GM19397 (cell line): ENCODE data around the gene CASP4.
"Not testable (repeated sequence)": the region's sequence is repeated elsewhere in the genome, so short reads cannot be mapped to it uniquely, and the experiment has no call there.

Experiments used
- ATAC-seq: cut with Tn5 transposase; IDR thresholded peaks from one replicate; pipeline ENCODE4 v1.9.1; 2021; ENCODE audit warnings: mild to moderate bottlenecking, moderate library complexity; ENCODE audit not compliant: unreplicated experiment

The CASP4 gene

DNA sequence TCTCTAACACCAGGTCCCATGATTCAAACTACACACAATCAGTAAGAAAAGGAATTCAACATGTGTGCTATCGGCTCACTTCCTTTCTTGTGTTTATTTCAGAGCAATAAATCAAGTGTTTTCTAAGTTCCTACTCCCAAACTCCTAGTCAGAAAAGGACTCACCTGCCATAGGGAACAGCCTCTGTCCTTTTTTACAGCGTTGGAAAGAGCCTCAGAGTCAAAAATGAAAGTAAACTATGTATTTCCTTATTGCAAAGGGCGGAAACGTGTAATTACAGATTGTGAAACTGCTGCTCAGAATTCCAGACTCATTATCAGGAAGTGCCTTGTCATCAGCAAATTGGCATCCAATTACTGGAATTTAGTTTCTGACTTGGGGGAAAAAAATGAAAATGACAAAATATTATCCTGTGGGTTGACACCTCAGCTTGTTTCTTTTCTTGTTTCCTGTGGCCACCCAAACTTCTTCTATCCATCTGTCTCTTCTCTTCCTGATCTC is at the start of gene CASP4:
CASP4 (minus strand) TSS at position 220 of the 501 bp plus-strand sequence; CDS start at position 171, 49 bp downstream.
- ATAC-seq: peak; percentile 78

DNA sequence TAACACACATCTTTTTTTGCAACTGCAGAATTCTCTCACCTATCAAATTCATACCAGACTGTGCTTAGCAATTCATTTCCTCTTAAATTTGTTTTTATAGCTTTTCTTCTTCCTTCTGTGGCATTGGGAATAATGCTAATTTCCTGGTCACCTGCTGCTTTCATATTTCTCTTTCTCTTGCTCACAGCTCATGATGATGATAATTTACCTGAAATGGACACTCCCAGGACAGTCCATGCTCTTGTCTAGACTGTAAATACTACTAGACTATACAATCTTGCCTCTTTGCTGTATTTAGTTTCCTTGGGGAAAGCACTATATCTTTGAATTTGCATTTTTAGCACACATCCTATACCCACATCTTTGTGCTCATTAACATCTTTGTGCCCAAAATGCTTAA is 39.1 kb upstream of the CASP4 start:
- no peak for ATAC-seq

GRCh38 chr11:105005451-105005845 is 37.1 kb upstream of the CASP4 start:
- no peak for ATAC-seq

DNA sequence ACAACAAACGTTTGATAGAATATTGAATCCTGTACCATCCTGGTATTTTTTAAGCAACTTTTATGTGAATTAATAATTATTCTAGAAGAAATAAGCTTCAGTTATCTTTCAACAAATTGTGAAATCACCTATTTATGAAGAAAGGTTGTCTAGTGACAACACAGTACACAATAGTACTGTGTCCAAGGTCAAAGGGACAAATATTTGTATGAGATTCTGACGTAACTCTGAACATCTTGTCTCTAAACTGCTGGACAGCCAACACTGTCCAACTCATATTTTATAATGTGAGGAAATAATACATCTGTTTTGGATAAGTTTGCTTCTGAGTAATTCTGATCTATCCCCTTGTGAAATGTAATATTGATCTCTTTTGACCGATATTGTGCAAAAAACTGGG is 35.6 kb upstream of the CASP4 start:
- ATAC-seq: no peak

- no peak for ATAC-seq
These were observed 34.8 kb upstream of the CASP4 start for GRCh38 chr11:105003151-105003550.

DNA sequence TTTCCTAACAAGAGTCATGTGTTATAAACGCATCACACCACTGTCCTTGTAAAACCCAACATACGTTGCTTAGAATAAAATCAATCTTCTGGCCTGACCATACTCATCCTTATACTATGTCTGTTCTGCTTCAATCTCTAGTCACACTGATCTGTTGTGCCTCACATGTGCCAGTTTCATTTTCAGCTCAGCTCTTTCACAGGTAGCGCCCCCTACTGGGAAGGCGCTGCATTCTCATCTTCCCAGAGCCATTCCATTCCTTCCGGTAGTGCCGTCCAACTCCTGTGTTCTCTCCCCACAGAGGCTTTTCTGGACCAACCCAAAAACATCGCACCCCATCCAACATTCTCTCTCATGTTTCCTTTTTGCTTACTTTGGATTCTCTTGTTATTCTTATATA is 32.4 kb upstream of the CASP4 start:
- ATAC-seq: peak; percentile 84

DNA sequence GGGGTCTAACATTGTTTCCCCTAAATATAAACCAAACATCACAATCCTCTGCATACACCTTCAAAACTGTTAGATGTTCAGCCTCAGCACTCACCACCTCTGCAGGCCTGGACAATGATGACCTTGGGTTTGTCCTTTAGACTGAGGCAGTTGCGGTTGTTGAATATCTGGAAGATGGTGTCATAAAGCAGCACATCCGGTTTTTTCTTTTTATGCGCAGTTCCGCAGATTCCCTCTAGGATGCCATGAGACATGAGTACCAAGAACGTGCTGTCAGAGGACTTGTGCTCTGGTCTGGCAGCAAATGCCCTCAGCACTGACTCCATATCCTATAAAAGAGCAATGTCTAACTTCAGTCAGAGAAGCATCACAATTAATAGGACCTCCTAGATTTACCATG is 31.8 kb upstream of the CASP4 start:
- ATAC-seq: no peak

DNA sequence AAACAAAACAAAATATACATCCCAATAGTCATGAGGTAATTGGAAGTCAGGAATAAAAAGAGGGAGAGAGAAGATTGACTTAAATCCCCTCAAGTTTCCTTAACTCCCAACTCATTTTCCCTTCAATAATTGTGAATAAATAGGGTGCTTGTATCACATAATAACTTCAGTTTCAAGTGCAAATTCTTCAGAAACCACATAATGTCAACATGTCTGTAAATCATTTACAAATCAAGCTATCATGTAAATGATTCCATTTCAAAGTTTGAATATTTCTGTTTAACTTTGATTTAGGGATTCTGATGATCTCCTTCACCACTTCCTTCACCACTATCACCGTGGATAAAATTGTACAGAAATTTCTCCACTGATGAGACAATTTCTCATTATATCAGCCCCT is 31.3 kb upstream of the CASP4 start:
- no peak for ATAC-seq

DNA sequence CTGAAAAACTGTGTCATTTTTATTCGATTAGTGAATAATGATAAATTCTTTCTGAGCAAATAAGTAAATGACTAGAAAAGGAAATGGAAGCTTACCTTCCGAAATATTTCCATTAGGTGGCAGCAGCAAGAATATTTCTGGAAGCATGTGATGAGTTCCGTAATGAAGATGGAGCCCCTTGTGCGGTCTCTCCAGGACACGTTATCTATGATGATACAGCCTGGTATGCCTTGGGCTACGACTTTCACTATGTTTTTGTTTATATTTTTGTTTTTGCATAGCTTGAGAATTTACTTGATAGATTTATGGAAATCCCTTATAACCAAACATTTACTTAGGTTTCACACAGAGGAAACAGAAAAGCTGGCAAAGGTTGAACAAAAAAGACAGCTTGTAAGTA is 28.9 kb upstream of the CASP4 start:
- ATAC-seq: no peak

GRCh38 chr11:104995001-104995408 is 26.6 kb upstream of the CASP4 start:
- no peak for ATAC-seq

- no peak for ATAC-seq
These were observed 24.4 kb upstream of the CASP4 start for GRCh38 chr11:104992781-104993180.

GRCh38 chr11:104991994-104992393 is 23.6 kb upstream of the CASP4 start:
- ATAC-seq: no peak

DNA sequence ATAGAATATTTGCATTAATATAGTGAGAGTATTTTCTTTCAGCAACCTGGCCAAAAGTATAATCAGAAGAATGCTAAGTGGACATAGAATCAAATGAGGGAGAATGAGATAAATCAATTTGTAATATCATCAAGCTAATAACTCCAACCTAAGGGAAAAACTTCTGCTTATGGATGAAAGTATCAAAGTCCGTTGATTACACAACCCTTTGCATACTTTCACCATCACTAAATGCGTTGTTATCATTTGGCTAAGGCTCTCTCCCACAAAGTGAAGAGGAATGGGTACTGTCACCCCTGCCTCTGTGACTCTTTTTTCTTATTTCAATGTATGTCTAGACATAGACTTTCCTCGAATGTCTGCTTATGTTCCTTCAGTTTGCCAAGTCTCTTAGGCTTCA is 16.4 kb upstream of the CASP4 start:
- no peak for ATAC-seq

DNA sequence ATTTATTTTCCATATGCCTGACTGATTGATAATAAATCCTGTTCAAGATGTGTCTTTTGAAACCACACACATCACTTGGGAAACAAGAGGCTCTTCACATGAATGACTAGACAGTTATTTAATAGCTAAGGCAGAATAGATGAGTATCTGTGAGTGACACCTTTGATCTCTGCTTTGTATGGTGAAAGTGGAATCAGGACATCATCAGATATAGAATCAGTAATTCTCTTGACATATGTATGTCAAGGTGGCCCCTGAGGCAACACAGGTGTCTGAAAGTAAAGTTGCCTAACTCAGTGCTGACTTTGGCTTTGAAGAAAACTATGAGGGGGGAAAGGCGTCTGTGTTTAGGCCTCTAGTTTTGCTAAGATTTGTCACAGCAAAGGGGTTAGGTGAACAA is 11.5 kb upstream of the CASP4 start:
- no peak for ATAC-seq

- ATAC-seq: no peak
These were observed 5.2 kb upstream of the CASP4 start for GRCh38 chr11:104973616-104974015.

DNA sequence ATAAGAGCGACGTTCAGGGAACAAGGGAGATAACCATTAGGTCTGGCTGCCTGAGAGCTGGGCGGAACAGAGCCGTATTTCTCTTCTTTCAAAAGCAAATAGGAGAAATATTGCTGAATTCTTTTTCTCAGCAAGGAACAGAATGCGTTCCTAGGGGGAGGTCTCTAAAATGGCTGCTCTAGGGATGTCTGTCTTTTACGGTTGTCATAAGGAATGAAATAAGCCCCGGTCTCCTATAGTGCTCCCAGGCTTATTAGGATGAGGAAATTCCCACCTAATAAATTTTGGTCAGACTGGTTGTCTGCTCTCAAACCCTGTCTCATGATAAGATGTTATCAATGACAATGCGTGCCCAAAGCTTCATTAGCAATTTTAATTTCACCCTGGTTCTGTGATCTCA is 4.5 kb upstream of the CASP4 start:
- ATAC-seq: not testable (repeated sequence)

- no peak for ATAC-seq
These were observed 2.4 kb upstream of the CASP4 start for GRCh38 chr11:104970756-104971155.

DNA sequence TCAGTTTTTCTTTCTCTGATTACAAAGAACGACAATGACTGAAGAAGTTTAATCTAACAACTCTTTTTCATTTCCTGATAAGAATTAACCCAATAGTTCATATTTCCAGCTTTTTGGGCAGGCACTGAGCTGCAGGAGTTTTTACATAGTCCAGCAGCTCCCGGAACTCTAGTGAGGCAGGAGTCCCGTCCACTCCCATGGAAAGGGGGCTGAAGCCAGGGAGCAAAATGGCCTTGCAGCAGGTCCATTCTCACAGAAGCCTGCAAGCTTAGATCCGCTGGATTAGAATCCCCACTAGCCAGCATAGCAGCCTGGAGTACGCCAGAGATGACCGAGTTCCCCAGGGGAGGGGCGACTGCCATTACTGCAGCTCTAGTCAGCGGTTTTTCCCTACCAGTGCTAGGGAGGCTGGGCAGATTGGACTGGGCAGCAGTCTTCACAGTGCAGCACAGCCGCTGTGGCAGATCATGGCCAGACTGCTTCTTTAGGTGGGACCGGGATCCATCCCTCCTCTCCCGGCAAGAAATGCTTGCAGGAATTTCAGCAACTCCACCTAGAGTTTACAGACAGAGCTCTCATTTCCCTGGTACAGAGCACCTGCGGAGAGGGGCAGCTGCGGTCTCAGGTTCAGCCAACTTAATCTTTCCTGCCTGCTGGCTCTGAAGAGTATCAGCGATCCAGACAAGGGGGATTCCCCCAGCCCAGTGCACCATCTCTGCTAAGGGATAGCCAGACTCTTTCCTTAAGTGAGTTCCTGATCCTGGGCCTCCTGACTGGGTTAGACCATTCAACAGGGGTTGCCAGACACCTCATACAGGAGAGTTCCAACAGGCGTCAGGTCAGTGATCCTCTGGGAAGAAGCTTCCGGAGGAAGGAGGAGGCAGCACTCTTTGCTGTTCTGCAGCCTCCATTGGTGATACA is 742 bp upstream of the CASP4 start:
- ATAC-seq: no peak

GRCh38 chr11:104967534-104968354 is 630 bp downstream of the CASP4 start:
- ATAC-seq: peak; percentile 2

GRCh38 chr11:104965735-104966134 is 2.6 kb downstream of the CASP4 start:
- no peak for ATAC-seq

GRCh38 chr11:104964247-104964646 is 4.1 kb downstream of the CASP4 start:
- no peak for ATAC-seq

DNA sequence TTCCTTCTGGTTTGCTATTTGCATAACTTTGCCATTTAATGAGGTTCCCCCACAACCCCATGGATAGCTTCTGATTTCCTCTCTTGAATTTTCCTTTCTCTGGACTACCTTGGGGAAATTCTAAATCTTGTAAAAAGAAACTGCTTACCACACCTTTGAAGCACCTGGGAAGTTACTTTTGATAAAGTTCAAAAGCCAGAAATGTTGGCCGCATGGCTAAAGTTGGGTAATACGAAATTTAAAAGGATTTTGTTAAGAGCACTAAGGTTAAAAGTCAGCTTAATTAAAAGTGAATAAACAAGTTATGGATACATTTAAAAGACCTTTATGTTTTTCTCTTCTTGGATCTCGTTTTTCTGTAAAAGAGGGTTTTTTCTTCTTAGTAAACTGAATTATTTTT is 5.5 kb downstream of the CASP4 start:
- ATAC-seq: no peak
